K562 (cell line): ENCODE measurements around the gene BCAP31. TPM values are rescaled to one million over a fixed set of nuclear protein-coding genes. Genes with fewer than 3 reads are reported as not detected.

Source experiments
- ATAC-seq: fragments of 200-7000 bp; cut with Tn5 transposase; 3 replicates; pipeline ENCODE4 v1.9.1; 2020; ENCODE audit warnings: moderate library complexity
- BruUV-seq: library from RNA; stranded (reverse); fragments of 400-500 nt; replicated peaks from 2 replicates; lab custom pipeline; 2021; lab: Mats Ljungman, UMichigan
- CTCF ChIA-PET: fragments of 300-600 bp; formaldehyde crosslinking; extraction: SDS; loops from one replicate; lab custom pipeline; 2021; ENCODE audit warnings: low intra/inter-chr PET ratio; lab: Yijun Ruan, JAX
- POLR2A ChIA-PET: fragments of 300-600, 350-650 bp; sonication (Branson Sonifier 250); formaldehyde crosslinking; extraction: SDS; loops from one replicate; lab custom pipeline; 2021; ENCODE audit warnings: antibody characterized with exemption, inconsistent platforms; lab: Yijun Ruan, JAX
- DNase-seq, 4 experiments: peaks; one replicate each; pipeline versions ENCODE4 v3.0.0 to v3.0.0-alpha.2; 2011 to 2018; ENCODE audit warnings: low spot score in 3 of 4, mixed read lengths in 3 of 4; ENCODE audit errors: extremely low read depth in 1 of 4
- FAIRE-seq: peaks from 2 replicates; lab custom pipeline; 2011; peaks lifted over from hg19 to GRCh38; lab: Jason Lieb, UNC
- H2AFZ ChIP-seq: 2 replicates; pipeline ENCODE4 v1.6.0; 2011; ENCODE audit warnings: low read depth, low read length, control low read depth, inconsistent platforms
- H3K27ac ChIP-seq: fragments of 200-600 bp; 3 replicates; pipeline ENCODE4 v1.8.0; 2011; ENCODE audit warnings: low read depth, mild to moderate bottlenecking, control low read depth, inconsistent platforms, low read length, moderate library complexity, mixed read lengths; ENCODE audit errors: extremely low read depth
- H3K27me3 ChIP-seq, 2 experiments: fragments of 300-600 bp in 1 of 2; 2 replicates in 1 of 2; 3 replicates in 1 of 2; pipeline versions ENCODE4 v1.6.0 to v1.8.0; 2011; ENCODE audit warnings: inconsistent platforms in 2 of 2, low read length in 2 of 2, mild to moderate bottlenecking in 1 of 2, mixed read lengths in 1 of 2, moderate library complexity in 1 of 2; ENCODE audit not compliant: control insufficient read depth in 2 of 2, insufficient read depth in 2 of 2
- H3K36me3 ChIP-seq: fragments of 300-600 bp; 3 replicates; pipeline ENCODE4 v1.8.0; 2011; ENCODE audit warnings: mild to moderate bottlenecking, low read length, inconsistent platforms; ENCODE audit not compliant: control insufficient read depth, insufficient read depth
- H3K4me1 ChIP-seq, 2 experiments: fragments of 200-600 bp in 1 of 2; replicated peaks in 1 of 2; 2 replicates in 1 of 2; 3 replicates in 1 of 2; pipeline versions ENCODE4 v1.5.1 to v1.8.0; 2011; ENCODE audit warnings: inconsistent platforms in 2 of 2, low read length in 2 of 2, mild to moderate bottlenecking in 1 of 2, mixed read lengths in 1 of 2, moderate library complexity in 1 of 2; ENCODE audit not compliant: control insufficient read depth in 2 of 2, insufficient read depth in 2 of 2
- H3K4me2 ChIP-seq: 2 replicates; pipeline ENCODE4 v1.6.1; 2011; ENCODE audit warnings: low read length, control low read depth, inconsistent platforms, mixed read lengths; ENCODE audit not compliant: insufficient read depth
- H3K4me3 ChIP-seq: fragments of 200-600 bp; sonication (generic), shearing (Covaris generic); 2 replicates; pipeline ENCODE4 v1.5.1; 2016; ENCODE audit warnings: control low read depth, inconsistent platforms
- H3K79me2 ChIP-seq: fragments of 200-600 bp; 3 replicates; pipeline ENCODE4 v1.8.0; 2011; ENCODE audit warnings: low read length, inconsistent platforms; ENCODE audit not compliant: control insufficient read depth, insufficient read depth
- H3K9ac ChIP-seq, 2 experiments: 2 replicates each; pipeline versions ENCODE4 v1.6.0 to v1.6.1; 2011; ENCODE audit warnings: low read depth in 2 of 2, low read length in 2 of 2, control low read depth in 1 of 2, inconsistent platforms in 1 of 2, mild to moderate bottlenecking in 1 of 2, mixed read lengths in 1 of 2; ENCODE audit not compliant: insufficient read depth in 1 of 2
- H3K9me1 ChIP-seq: one replicate; pipeline ENCODE4 v1.6.0; 2011; ENCODE audit warnings: inconsistent platforms, mild to moderate bottlenecking, low read length, moderate library complexity; ENCODE audit not compliant: control insufficient read depth, insufficient read depth
- H3K9me3 ChIP-seq: replicated peaks from 2 replicates; pipeline ENCODE4 v1.5.1; 2011; ENCODE audit warnings: low read depth, low read length, inconsistent platforms; ENCODE audit not compliant: control insufficient read depth, insufficient read depth
- H4K20me1 ChIP-seq: replicated peaks from 2 replicates; pipeline ENCODE4 v1.6.1; 2011; ENCODE audit warnings: low read length, inconsistent platforms, mixed read lengths; ENCODE audit not compliant: control insufficient read depth, insufficient read depth
- CREM ChIP-seq: IDR thresholded peaks from 2 replicates; pipeline ENCODE4 v1.6.1; 2014; ENCODE audit warnings: antibody characterized with exemption, low read depth
- E2F6 ChIP-seq, 2 experiments: IDR thresholded peaks; 2 replicates each; pipeline ENCODE4 v1.6.1; 2011; ENCODE audit warnings: borderline replicate concordance in 1 of 2, control low read depth in 1 of 2, low read depth in 1 of 2, low read length in 1 of 2, mild to moderate bottlenecking in 1 of 2, mixed read lengths in 1 of 2, moderate library complexity in 1 of 2; ENCODE audit not compliant: insufficient read depth in 1 of 2, insufficient read length in 1 of 2, poor library complexity in 1 of 2, severe bottlenecking in 1 of 2; ENCODE audit errors: extremely low read depth in 1 of 2
- L3MBTL2 ChIP-seq: fragments of 450-650 bp; IDR thresholded peaks from 2 replicates; pipeline ENCODE4 v1.6.1; 2016; ENCODE audit warnings: mild to moderate bottlenecking, moderate library complexity
- MGA ChIP-seq: fragments of 450-650 bp; IDR thresholded peaks from 2 replicates; pipeline ENCODE4 v1.6.1; 2016; ENCODE audit warnings: mild to moderate bottlenecking, moderate library complexity
- SAFB2 ChIP-seq: fragments of 200-400 bp; formaldehyde crosslinking; IDR thresholded peaks from 2 replicates; pipeline ENCODE4 v1.6.1; 2018; ENCODE audit warnings: borderline replicate concordance, low read length, low read depth, moderate library complexity; ENCODE audit not compliant: severe bottlenecking
- SRF ChIP-seq, 2 experiments: fragments of 250-450, 450-650 bp in 1 of 2; sonication (Bioruptor Pico) in 1 of 2; sonication (generic) in 1 of 2; formaldehyde crosslinking; IDR thresholded peaks; 2 replicates each; pipeline versions ENCODE4 v1.5.0 to v1.5.1; 2020 to 2022; ENCODE audit warnings: mild to moderate bottlenecking in 1 of 2, missing genetic modification reagents in 1 of 2
- WGBS: fragments of 100-300 bp; shearing (Covaris generic); methylation state at CpG from one replicate; pipeline ENCODE4 v1.1.6; 2016; ENCODE audit warnings: low coverage, mixed read lengths; ENCODE audit not compliant: insufficient coverage; ENCODE audit errors: missing lambda C conversion rate; 5-methylcytosine and 5-hydroxymethylcytosine counted together
- in situ Hi-C: fragments of 300-500 bp; cut with MboI; formaldehyde crosslinking; loops from 4 replicates; pipeline ENCODE4 v1.15.0; 2018; ENCODE audit warnings: inconsistent platforms, mixed read lengths
- intact Hi-C: fragments of 100-400 bp; cut with micrococcal nuclease; formaldehyde crosslinking; loops from 2 replicates; pipeline ENCODE4 v1.14.2; 2022
- polyA plus RNA-seq, 8 experiments: library from polyadenylated mRNA; depleted of rRNA in 4 of 8; stranded (reverse) in 5 of 8; unstranded in 3 of 8; fragments of >200 nt; fragmentation: Nextera tagmentation in 2 of 8; fragmentation: Illumina TruSeq in 1 of 8; extraction: Ambion mirVana in 2 of 8; extraction: Trizol in 1 of 8; gene quantifications; 2 replicates each; pipeline versions ENCODE4 v1.2.1 to v1.2.3, GENCODE V29; 2011 to 2014; ENCODE audit warnings: inconsistent platforms in 1 of 8, missing spikeins in 1 of 8
- total RNA-seq, 7 experiments: library from RNA; depleted of rRNA in 6 of 7; stranded (reverse); fragments of >200 nt in 6 of 7; fragmentation: Illumina TruSeq in 2 of 7; extraction: Trizol in 2 of 7; gene quantifications; 2 replicates each; pipeline versions ENCODE4 v1.2.1 to v1.2.3, GENCODE V29; 2011 to 2021; ENCODE audit warnings: low replicate concordance in 1 of 7

The BCAP31 gene
- total and polyA plus RNA-seq, 9 of the 15 experiments (the other 6 are each of a cell fraction or from before 2014, with no cell fraction given): 156 to 683 (median 188) TPM

GRCh38 chrX:153667956-153668396, 56.2 kb downstream of the BCAP31 start:
- H3K27ac ChIP-seq: no peak overlapping the region
- intact Hi-C loops: loop anchor here (5.0 to 10.0 kb wide), 3 partner anchors 111 to 713 kb away; no protein-coding TSS in a partner anchor
- H3K36me3 ChIP-seq: no peaks in the 10 kb centered on the region
- peak; percentile 90 for ATAC-seq
- WGBS: 27% methylated on average over 8 of the region's 14 CpGs
- BruUV-seq: no TSS peak
- CTCF ChIA-PET: interaction anchor here (0.6 to 2.2 kb wide), 3 partner anchors 57 to 129 kb away, joined by 3 to 14 read pairs (median 12); no protein-coding TSS in a partner anchor
- H3K4me2 ChIP-seq: peak overlapping the region; percentile 18; the same call in 1 of the 2 replicates
- H3K79me2 ChIP-seq: no peaks in the 10 kb centered on the region; the same call in 2 of the 3 replicates
- H3K4me3 ChIP-seq: no peak overlapping the region
- H2AFZ ChIP-seq: peak overlapping the region; percentile 93
- peaks cover 4% of the 10 kb centered on the region for H3K9me1 ChIP-seq
- in situ Hi-C loops: loop anchor here (5.0 to 10.0 kb wide), 3 partner anchors 56 to 723 kb away; no protein-coding TSS in a partner anchor
- peaks cover 5 to 43% of the 10 kb centered on the region in 2 experiments; a peak in 4 of 5 replicates for H3K4me1 ChIP-seq
- POLR2A ChIA-PET: interaction anchor here (1.4 kb wide), 1 partner anchor 59 kb away, joined by 4 read pairs; no protein-coding TSS in a partner anchor
- peak; percentile 88 for FAIRE-seq
- no peaks in the 10 kb centered on the region for H4K20me1 ChIP-seq
- peaks cover 2 to 18% of the 10 kb centered on the region in 2 experiments; a peak in 3 of 5 replicates for H3K27me3 ChIP-seq
- H3K9ac ChIP-seq: peak overlapping the region in 1 of 2 experiments; percentile 42; a peak in 1 of 4 replicates
- H3K9me3 ChIP-seq: no peaks in the 10 kb centered on the region
- peak; percentile 72 to 86 (median 74) for DNase-seq
- TF ChIP-seq MGA (peak; percentile 85), SAFB2 (no peak), L3MBTL2 (peak; percentile 91), SRF (CRISPR knock-in tag; IDR thresholded peaks at IDR 0.05) (0 out of 4 replicates have a peak, but pooled peaks of 1 of the 2 experiments have one; percentile 15), CREM (0 out of 2 replicates have a peak, but pooled peaks have one; percentile 31), E2F6 (IDR thresholded peaks at IDR 0.05; ENCODE audit: borderline replicate concordance in 1 of 2, extremely low read depth in 1 of 2, insufficient read depth in 1 of 2, insufficient read length in 1 of 2, low read depth in 1 of 2, low read length in 1 of 2, poor library complexity in 1 of 2, severe bottlenecking in 1 of 2) (peak; percentile 62 to 82)
